HG02610 (cell line): ENCODE data around the gene PAQR9.

Source experiments
- ATAC-seq: cut with Tn5 transposase; IDR thresholded peaks from one replicate; pipeline ENCODE4 v1.9.1; 2021; ENCODE audit warnings: mild to moderate bottlenecking, moderate library complexity; ENCODE audit not compliant: unreplicated experiment

Gene PAQR9

DNA sequence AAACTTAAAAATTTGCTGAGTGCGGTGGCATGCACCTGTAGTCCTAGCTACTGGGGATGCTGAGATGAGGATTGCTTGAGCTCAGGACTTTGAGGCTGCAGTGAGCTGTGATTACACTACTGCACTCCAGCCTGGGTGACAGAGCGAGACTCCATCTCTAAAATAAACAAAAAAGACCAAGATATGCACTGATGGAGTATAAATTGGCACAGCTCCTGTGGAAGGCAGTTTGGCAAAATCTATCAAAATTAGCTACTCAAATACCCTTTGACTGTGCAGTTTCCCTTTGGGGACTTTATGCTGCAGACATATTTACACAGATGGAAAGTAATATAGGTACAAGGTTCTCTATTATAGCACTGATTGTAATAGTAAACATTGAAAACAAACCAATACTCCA, 19.8 kb upstream of the PAQR9 start:
- no peak for ATAC-seq

DNA sequence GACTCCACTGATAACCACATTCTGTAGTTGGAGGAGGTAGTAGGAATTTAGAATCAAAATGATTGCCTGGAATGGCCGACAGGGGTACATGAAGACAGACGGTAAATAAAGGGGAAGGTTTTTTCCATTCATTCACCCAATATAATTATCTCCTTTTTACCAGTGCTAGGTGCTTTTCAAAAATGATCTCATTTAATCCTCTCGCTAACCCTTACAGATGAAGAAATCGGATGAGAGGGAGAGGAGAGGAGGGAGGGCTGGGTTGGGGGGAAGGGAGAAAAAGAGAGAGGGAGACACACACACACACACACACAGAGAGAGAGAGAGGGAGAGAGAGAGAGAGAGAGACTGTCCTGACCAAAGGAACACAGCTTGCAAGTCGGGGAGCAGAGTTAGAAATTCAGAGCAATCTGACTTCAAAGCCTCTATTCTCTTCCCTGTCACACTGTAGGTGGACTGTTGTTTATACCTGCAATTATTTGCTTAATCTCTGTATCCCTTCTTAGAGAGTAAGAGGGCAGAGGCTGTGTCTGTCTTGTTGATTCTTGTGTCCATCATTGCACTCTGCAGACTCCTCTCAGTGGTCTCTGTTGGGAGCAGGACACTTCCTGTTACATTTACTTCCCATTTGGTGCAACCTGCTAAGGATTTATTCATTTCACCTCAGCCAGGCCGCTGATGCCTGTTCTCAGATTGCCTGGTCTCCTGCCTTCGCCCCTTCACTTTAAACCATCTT, 18.7 kb upstream of the PAQR9 start:
- ATAC-seq, result no peak

- no peak for ATAC-seq
These were observed 17.6 kb upstream of the PAQR9 start for GRCh38 chr3:142981108-142981507.

DNA sequence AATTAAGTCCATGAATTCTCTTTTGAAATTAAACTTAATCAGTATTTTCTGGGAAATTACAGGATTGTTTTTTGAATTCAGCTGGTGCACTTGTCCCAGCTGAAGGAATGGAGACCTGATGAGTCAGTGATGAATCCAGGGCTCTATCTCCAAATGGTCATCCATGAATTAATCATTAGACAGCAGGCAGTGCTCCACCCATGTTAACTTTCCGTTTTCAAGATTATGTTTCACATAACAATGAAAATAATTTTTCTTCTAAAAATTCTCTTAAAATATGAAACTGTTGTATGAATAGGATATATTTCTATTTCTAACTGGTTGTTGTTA, 13.9 kb upstream of the PAQR9 start:
- ATAC-seq, result no peak

- no peak for ATAC-seq
These were observed 13.3 kb upstream of the PAQR9 start for GRCh38 chr3:142976621-142977398.

- ATAC-seq, result no peak
These were observed 12.0 kb upstream of the PAQR9 start for GRCh38 chr3:142975316-142975995.

DNA sequence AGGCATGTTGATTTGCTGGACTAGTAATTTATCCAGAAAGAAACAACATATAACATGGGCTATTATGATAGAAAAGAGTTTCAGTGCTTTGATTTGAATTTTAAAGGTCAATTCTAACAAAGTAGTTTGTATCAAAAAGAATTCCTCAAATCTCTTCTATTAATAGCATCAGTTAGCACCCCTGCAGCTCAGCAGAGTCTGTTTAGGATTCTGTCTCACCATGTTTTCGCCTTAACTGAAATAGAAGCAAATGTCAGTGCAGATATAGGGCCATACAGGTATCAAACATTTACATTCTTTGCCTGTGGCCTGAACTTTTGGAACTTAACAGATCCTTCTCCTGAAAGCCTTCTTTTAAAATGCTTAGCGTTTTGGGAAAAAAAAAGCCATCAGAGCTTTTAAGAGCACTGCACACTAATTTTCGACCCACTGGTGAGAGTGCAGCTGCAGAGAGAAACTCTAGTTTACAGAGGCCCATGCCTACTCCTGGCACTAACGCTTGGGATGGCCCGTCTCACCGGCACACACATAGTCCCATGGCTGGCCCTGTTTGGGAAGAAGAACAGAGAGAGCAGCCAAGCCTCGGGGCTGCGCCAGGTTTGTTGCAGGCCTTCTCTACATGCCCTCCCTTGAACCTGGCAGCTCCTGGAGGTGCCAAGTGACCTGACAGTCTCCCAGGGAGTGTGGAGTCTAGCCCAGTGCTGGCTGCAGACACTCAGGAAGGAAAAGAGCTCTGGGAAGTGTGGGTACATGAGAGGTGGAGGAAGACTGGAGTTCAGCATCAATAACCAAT, 9.9 kb upstream of the PAQR9 start:
- ATAC-seq, result no peak

DNA sequence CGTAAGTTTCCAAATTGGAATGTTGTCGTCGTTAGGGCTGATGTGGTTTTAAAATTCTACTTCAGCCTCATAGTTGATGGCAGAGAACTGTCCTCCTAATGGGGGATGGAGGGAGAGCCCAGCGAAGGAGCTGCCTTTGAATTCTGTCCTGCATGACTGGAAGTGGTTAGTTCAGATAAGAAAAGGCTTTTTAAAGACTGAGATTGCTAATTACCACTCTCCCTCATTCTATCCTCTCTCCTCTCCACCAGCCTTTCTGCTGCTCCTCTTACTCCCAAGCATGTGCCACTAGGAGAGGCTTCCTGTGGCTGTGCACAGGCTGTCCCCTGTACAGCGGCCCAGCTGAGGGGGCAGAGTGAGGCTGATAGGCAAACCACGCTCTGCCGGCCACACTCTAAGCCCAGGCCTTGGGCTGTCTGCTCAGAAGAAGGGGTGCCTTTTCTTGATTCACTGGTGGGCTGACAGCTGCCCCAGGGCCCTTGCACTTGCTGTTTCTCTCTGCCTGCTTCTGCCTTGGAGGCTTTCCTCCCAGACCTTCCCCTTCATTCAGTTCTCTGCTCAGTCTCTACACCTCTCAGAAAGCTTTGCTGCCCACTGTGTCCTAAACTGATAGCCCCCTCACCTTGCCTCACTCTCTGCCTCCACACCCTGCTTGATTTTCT, 8.7 kb upstream of the PAQR9 start:
- no peak for ATAC-seq

DNA sequence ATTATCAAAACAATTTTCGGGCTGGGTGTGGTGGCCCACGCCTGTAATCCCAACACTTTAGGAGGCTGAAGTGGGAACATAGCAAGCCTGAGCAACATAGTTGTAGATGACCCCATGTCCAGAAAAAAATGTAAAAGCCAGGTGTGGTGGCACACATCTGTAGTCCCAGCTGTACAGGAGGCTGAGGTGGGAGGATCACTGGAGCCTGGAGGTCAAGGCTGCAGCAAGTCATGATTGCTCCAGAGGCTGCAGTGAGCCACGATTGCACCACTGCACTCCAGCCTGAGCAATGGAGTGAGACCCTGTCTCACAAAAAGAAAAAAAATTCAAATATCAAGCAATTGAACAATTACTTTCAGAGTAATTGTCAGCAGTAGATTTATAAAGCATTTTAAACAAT, 8.0 kb upstream of the PAQR9 start:
- ATAC-seq, result no peak

DNA sequence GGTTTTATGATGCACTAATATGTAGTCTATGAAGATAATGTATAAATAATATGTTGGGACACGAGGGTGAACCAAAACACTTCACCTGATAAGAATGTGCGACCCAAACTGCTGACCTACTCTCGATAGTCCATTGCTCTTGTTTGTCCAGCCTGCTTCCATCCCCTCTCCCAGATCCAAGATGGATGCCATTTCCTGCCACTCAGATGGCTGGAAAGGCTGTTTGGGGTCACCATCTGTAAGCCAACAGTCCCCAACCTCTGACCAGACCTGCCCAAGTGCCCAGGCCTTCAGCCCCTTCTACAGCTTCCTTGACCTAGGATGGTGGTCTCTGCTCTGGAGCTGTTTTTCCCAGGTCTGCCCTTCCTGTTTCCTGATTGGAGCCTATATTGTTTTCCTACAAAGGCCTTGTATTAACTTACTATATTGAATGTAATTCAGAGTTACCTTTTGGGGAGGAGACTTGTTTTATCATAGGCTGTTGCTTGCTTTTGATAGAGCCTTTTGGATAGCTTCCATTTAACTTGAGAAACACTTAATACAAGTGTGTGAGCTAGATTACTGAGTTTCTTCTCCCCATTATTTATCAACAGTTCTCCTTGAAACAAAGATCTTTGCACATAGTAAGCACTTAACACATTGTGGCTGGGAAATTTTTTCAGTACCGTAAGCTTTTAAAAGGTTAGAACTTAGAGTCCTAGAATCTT, 5.0 kb upstream of the PAQR9 start:
- ATAC-seq, result no peak

DNA sequence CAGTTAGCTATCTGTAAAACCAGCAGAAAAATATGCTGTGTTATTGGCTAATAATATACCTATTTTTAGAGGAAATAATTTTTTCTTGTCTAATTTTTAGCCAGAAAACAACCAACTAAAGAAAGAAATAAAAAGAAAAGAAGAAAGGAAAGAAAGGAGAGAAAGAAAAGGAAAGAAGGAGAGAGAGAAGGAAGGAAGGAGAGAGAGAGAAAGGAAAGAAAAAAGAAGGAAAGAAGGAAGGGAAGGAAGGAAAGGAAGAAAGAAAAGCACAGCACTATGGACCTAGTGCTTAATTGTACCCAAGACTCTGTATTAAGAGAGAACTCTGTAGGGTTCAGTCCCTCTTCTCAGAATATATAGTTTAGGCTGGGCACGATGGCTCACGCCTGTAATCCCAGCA, 3.3 kb upstream of the PAQR9 start:
- no peak for ATAC-seq

- ATAC-seq, result no peak
These were observed 2.1 kb upstream of the PAQR9 start for GRCh38 chr3:142965581-142965980.

DNA sequence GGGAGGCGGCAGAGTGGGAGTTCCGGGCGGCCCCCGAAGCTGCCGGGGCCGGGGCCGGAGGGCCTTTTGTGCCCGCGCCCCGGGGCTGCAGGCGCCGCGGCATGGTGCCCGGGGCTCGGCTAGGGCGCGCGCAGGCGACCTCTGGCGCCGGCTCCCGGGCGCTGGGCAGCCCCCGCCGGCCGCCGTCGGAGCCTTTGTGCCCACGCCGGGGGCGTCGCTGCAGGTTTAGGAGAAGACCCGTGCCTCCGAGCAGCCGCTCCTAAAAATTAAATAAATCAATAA, 299 bp downstream of the PAQR9 start:
- ATAC-seq, result no peak

DNA sequence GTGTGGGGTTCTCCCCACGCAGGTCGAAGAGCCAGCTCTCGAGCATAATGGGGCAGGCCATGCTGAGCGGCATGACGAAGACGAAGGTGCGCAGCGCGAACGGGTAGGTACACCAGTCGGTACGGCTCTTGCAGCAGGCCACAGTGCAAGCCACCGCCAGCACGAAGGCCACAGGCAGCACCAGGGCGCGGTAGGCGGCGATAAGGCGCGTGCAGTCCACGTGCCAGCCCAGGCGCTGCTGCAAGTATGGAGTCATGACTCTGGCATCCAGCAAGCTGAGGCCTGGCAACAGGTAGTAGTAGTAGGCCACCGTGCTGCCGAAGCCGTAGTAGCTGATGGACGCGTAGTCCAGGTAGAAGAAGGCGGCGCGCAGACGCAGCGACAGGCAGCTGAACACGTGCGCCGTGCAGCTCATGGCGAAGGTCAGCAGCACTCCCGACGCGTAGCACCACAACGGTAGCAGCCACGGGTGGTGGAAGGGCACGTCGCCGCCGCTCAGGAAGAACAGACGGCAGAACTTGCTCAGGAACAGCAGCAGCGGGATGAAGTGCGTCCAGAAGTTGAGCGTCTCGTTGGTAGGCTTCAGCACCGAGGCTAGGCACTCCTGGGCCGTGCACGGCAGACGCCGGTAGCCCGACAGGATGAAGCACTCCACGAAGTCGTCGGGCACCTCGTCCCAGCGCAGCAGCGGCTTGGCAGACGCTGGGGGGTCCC, 797 bp downstream of the PAQR9 start:
- no peak for ATAC-seq

DNA sequence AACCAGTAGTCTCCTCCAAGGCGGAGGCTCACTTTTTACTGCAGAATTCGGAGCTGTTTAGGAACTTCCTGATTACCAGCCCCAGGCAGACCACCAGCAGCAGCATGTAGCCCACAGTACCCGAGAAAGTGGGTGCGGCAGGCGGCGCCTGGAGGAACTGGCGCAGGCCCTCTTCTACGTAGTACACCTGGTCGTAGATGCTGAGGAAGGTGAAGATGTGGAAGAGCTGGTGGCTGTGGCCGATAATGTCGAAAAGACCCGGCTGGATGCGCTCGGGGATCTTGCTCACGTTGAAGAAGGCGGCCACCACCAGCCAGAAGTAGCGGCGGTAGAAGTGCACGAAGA, 1.3 kb downstream of the PAQR9 start:
- ATAC-seq, result no peak

- ATAC-seq, result no peak
These were observed 1.9 kb downstream of the PAQR9 start for GRCh38 chr3:142961539-142961938.

DNA sequence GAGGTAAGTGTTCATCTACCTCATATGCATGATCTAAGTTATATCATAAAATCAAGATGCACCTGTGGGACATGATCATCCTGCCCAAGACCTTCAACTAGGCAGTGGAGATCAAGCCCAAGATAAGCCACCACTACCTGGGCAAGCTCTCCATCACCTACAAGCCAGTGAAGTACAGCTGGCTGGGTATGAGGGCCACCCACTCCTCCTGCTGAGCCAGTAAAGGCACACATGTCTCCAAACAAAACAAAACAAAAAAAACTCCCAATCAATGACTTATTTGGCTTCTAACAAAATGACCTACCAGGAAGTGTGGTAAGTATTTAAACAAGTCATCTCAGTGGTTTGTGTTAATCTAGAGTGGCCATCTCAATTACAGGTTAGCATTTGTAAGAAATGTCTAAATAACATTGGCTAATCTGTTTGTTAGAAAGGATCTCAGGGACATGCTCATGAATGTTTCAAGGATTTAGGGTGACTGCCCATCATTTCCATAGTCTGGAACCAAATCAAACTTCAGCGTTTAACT, 3.1 kb downstream of the PAQR9 start:
- no peak for ATAC-seq

DNA sequence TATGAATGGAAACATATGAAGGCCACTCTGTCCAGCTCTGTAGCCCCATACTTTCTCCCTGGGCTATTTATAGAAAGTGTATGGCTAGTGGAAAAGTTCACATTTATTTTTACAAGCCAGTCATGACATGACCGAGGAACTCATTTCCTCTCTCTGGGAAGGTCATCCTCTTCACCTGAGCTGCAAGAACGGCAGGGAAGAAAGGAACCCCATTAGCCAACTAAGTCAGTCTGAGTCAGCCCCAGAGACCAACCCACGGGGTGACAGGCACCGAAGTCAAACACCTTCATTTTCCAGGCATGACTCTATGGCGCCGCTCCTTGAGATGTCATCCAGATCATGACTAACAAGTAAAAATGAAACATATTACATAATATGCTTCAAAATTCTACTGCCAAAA, 4.8 kb downstream of the PAQR9 start:
- ATAC-seq, result no peak

DNA sequence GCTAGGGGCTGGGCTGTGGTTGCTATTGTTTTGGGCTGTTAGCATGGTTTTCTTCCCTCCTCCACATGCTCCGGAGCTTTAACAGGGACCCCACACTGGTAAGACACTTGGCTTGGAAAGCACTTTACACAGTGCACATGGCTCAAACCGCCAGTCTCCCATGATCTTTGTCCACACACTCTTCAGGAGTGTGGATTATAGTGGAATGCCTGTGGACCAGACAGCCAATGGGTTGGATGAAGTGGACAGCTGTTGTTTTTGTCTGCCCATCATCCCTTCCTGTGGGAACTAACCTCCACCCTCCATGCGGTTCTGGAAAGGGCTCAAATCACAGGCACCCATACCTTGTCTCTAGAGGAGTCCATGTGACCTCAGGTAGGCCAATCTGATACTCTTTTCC, 10.0 kb downstream of the PAQR9 start:
- ATAC-seq, result no peak
